Ascending aorta (tissue), 2 donors: ENCODE data around the gene MAML2. TPM values are rescaled to one million over a fixed set of nuclear protein-coding genes. Genes with fewer than 3 reads are reported as not detected.
A peak's percentile ranks its signal among the peaks of the same experiment; 100 is the strongest.

Source experiments
- DNase-seq, 2 donors: peaks; one replicate each; pipeline ENCODE4 v3.0.0-alpha.2; 2019; ENCODE audit warnings: low spot score in 2 of 2
- H3K27ac ChIP-seq, 2 donors: fragments of 200-600 bp; sonication (generic); one replicate each; pipeline ENCODE4 v1.5.1; 2016 to 2017; ENCODE audit warnings: mild to moderate bottlenecking in 1 of 2
- H3K27me3 ChIP-seq: fragments of 200-600 bp; sonication (generic); one replicate; pipeline ENCODE4 v1.5.1; 2017
- H3K36me3 ChIP-seq, 2 donors: fragments of 200-600 bp; sonication (generic); one replicate each; pipeline ENCODE4 v1.5.1; 2016
- H3K4me1 ChIP-seq, 2 donors: fragments of 200-600 bp; sonication (generic); one replicate each; pipeline ENCODE4 v1.5.1; 2016 to 2017; ENCODE audit warnings: mild to moderate bottlenecking in 1 of 2
- H3K4me3 ChIP-seq, 2 donors: fragments of 200-600 bp; sonication (generic); one replicate each; pipeline ENCODE4 v1.5.1; 2016 to 2017; ENCODE audit warnings: mild to moderate bottlenecking in 1 of 2
- H3K9me3 ChIP-seq, 2 donors: fragments of 200-600 bp; sonication (generic); one replicate each; pipeline ENCODE4 v1.5.1; 2016
- intact Hi-C: fragments of 100-400 bp; cut with DNase I; formaldehyde crosslinking; loops from one replicate; pipeline ENCODE4 v1.15.1; 2023
- total RNA-seq: library from RNA; depleted of rRNA; stranded (reverse); fragments of >200 nt; gene quantifications from one replicate; pipeline ENCODE4 v1.1.0, GENCODE V29; 2016
- TF ChIP-seq, protein P1 (sequence below), 3 experiments: fragments of 200-600 bp in 2 of 3; fragments of 450-650 bp in 1 of 3; sonication (generic) in 2 of 3; IDR thresholded peaks; one replicate each; pipeline ENCODE4 v1.5.1; 2016 to 2019; ENCODE audit warnings: antibody characterized with exemption in 3 of 3, mild to moderate bottlenecking in 1 of 3, moderate library complexity in 1 of 3

MAML2 gene
- total RNA-seq, 1 donor from 2014 or later: 13.2 TPM

DNA sequence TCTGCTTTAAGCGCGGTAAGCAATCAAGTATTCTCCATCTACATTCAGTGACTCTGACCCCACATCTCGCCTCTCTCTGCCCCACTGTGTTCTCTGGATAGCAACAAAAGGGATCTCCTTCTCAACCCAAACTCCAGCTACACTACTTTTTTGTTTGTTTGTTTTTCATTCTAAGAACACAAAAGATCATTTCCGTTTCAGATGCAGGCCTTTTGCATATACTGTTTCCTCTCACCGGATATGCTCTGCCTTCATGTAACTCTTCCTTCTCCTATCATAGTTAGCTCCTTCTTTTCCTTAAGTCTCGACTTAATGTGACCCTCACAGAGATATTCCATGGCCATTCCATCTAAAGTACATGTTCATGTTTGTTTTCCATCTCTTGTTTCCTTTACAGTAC, 239.3 kb downstream of the MAML2 start:
- no peaks in the 10 kb centered on the region for H3K9me3 ChIP-seq
- H3K4me3 ChIP-seq: no peak overlapping the region
- DNase-seq: no peak
- intact Hi-C loops: no loop called here
- H3K4me1 ChIP-seq: peaks cover 10 to 15% of the 10 kb centered on the region in 2 donors
- H3K27me3 ChIP-seq: no peaks in the 10 kb centered on the region
- peak overlapping the region; percentile 39 to 58 for H3K27ac ChIP-seq
- no peaks in the 10 kb centered on the region for H3K36me3 ChIP-seq
- TF ChIP-seq, protein P1, sequence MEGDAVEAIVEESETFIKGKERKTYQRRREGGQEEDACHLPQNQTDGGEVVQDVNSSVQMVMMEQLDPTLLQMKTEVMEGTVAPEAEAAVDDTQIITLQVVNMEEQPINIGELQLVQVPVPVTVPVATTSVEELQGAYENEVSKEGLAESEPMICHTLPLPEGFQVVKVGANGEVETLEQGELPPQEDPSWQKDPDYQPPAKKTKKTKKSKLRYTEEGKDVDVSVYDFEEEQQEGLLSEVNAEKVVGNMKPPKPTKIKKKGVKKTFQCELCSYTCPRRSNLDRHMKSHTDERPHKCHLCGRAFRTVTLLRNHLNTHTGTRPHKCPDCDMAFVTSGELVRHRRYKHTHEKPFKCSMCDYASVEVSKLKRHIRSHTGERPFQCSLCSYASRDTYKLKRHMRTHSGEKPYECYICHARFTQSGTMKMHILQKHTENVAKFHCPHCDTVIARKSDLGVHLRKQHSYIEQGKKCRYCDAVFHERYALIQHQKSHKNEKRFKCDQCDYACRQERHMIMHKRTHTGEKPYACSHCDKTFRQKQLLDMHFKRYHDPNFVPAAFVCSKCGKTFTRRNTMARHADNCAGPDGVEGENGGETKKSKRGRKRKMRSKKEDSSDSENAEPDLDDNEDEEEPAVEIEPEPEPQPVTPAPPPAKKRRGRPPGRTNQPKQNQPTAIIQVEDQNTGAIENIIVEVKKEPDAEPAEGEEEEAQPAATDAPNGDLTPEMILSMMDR (IDR thresholded peaks at IDR 0.05): no peak

DNA sequence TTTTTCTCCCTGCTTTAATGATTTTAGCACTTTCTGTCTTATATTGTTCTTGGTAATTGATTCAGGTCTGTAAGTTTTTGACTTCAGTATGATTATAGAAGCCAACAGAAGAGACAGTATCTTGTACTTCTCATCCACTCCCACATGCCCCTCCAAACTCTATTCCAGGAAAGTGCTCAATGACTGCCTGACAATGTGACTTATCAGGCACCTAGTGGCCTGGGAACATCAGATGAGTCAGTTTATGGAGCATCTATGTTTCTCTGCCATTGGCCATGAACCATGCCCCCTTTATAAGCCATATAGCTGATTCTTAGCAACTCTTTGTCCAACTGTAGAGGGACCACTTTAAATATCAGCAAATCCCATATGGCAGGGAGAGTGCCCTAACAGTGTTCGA, 239.9 kb downstream of the MAML2 start:
- Histone ChIP-seq H3K4me3 (no peak overlapping the region), H3K27ac (peak overlapping the region; percentile 39 to 58), H3K36me3 (no peaks in the 10 kb centered on the region), H3K27me3 (no peaks in the 10 kb centered on the region), H3K4me1 (peaks cover 16 to 21% of the 10 kb centered on the region in 2 donors), H3K9me3 (no peaks in the 10 kb centered on the region)
- intact Hi-C loops: no loop called here
- DNase-seq: no peak
- TF ChIP-seq, protein P1 (IDR thresholded peaks at IDR 0.05): no peak

DNA sequence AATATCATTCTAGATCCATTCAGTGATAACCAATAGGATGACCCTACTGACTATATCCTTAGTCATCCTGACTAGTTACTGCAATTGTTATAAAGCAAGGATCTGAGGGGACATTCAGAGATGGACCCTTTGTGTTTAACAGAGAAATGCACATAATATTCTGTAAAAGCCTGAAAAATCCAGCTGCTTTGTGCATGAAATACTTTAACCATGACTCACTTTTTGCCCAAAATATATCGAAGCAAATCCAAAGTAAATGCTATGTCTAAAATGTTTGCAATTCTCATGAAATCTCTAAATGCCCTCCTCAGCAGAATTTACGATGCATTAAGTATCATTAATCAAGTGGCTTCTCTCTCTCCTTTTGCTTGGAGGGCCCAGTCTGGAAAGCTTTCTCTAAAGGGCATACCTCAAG, 240.3 kb downstream of the MAML2 start:
- no peak for DNase-seq
- intact Hi-C loops: no loop called here
- Histone ChIP-seq H3K9me3 (no peaks in the 10 kb centered on the region), H3K27ac (peak overlapping the region; percentile 39 to 58), H3K4me3 (no peak overlapping the region), H3K27me3 (no peaks in the 10 kb centered on the region), H3K36me3 (no peaks in the 10 kb centered on the region), H3K4me1 (peaks cover 19 to 24% of the 10 kb centered on the region in 2 donors)
- TF ChIP-seq, protein P1 (IDR thresholded peaks at IDR 0.05): no peak

DNA sequence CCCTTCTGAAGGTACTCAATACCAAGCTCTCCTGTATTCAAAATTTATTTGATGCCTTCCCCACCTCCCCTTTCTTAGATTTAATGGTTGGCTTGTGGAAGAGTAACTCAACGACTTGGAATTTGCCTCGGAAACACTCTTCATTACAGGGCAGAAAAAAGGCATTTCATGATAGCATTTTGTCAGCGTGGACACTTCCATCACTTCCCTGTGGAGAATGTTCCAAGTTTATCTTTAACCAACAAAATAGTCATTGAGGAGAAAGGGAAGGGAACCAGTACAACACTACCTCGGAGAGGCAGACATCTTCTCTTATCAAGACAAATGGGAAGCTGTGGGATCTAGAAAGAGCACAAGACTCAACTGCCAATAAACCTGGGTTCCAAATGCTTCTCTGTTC, 241.8 kb downstream of the MAML2 start:
- H3K27ac ChIP-seq: peak overlapping the region in 1 of 2 donors; percentile 0
- H3K4me1 ChIP-seq: peaks cover 19 to 24% of the 10 kb centered on the region in 2 donors
- intact Hi-C loops: no loop called here
- H3K9me3 ChIP-seq: no peaks in the 10 kb centered on the region
- TF ChIP-seq, protein P1 (IDR thresholded peaks at IDR 0.05): no peak
- H3K27me3 ChIP-seq: no peaks in the 10 kb centered on the region
- no peak overlapping the region for H3K4me3 ChIP-seq
- DNase-seq: no peak
- H3K36me3 ChIP-seq: no peaks in the 10 kb centered on the region

DNA sequence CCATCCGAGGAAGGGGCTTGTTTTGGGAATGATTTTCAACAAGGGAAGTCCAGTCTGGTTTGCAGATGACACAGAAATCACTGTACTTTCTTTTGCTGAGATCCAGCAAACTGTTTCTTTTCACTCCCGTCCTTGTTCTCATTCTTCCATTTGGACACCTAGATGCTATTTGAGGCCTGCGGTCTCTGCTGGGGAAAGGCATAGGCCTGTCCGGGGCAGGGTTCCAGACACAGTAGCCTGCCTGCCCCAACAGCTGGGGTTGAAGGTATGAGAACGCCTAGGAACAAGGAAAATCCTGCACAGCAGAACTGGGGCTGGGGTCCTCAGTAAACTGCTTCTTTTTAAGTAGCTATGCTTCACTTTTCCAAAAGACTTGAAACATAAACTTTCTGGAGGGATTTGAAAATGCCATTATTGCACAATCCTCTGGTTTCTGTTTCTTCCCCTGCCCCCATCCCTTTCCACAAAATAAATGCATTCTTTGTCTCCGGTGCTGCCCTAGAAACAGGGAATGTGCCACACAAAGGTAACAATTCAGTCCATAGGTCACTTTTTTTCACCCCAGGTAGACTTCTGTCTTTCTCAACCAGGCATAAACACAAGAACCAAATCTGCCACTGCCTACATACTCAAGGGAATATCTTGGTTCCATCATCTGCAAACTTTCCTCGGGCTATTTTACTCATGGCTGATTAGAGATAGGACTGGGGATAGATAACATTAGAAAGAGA, 244.3 kb downstream of the MAML2 start:
- Histone ChIP-seq H3K4me1 (peaks cover 19% of the 10 kb centered on the region in 2 donors), H3K36me3 (no peaks in the 10 kb centered on the region), H3K27ac (peak overlapping the region; percentile 27 to 65), H3K27me3 (no peaks in the 10 kb centered on the region), H3K4me3 (peak overlapping the region in 1 of 2 donors; percentile 38), H3K9me3 (no peaks in the 10 kb centered on the region)
- DNase-seq: no peak
- intact Hi-C loops: no loop called here
- TF ChIP-seq, protein P1 (IDR thresholded peaks at IDR 0.05): no peak
